ENCODE measurements around the gene PRR33.
"Not testable (repeated sequence)": the region's sequence is repeated elsewhere in the genome, so short reads cannot be mapped to it uniquely, and the experiment has no call there.

The PRR33 gene

GRCh38 chr11:1879941-1880720, 11.6 kb downstream of the PRR33 start:
- DNase-seq (ENCODE audit: low read depth): no peak
- no peak overlapping the region for H3K4me3 ChIP-seq (ENCODE audit: low read depth, low read length)

GRCh38 chr11:1879342-1879940, 12.3 kb downstream of the PRR33 start:
- DNase-seq (ENCODE audit: low read depth): no peak
- no peak overlapping the region for H3K4me3 ChIP-seq (ENCODE audit: low read depth, low read length)

GRCh38 chr11:1878137-1879031, 13.3 kb downstream of the PRR33 start:
- DNase-seq (ENCODE audit: low read depth): no peak
- H3K4me3 ChIP-seq (ENCODE audit: low read depth, low read length): no peak overlapping the region

- no peak overlapping the region for H3K4me3 ChIP-seq (ENCODE audit: low read depth, low read length)
- no peak for DNase-seq (ENCODE audit: low read depth)
These were observed 14.2 kb downstream of the PRR33 start for GRCh38 chr11:1877211-1878136.

- DNase-seq (ENCODE audit: low read depth): peak; percentile 92
- H3K4me3 ChIP-seq (ENCODE audit: low read depth, low read length): peak overlapping the region; percentile 37
These were observed 15.2 kb downstream of the PRR33 start for GRCh38 chr11:1876361-1877063.

GRCh38 chr11:1875851-1876301, 15.8 kb downstream of the PRR33 start:
- not testable (repeated sequence) for DNase-seq (ENCODE audit: low read depth)
- H3K4me3 ChIP-seq (ENCODE audit: low read depth, low read length): peak overlapping the region; percentile 37

- no peak for DNase-seq (ENCODE audit: low read depth)
- no peak overlapping the region for H3K4me3 ChIP-seq (ENCODE audit: low read depth, low read length)
These were observed 16.4 kb downstream of the PRR33 start for GRCh38 chr11:1875093-1875850.

- DNase-seq (ENCODE audit: low read depth); H3K4me3 ChIP-seq (ENCODE audit: low read depth, low read length): not testable (repeated sequence)
These were observed 17.1 kb downstream of the PRR33 start for GRCh38 chr11:1874441-1875092.

GRCh38 chr11:1873813-1874150, 17.9 kb downstream of the PRR33 start:
- not testable (repeated sequence) for DNase-seq (ENCODE audit: low read depth); H3K4me3 ChIP-seq (ENCODE audit: low read depth, low read length)

- no peak overlapping the region for H3K4me3 ChIP-seq (ENCODE audit: low read depth, low read length)
- no peak for DNase-seq (ENCODE audit: low read depth)
These were observed 18.5 kb downstream of the PRR33 start for GRCh38 chr11:1873048-1873812.

GRCh38 chr11:1872267-1872985, 19.3 kb downstream of the PRR33 start:
- DNase-seq (ENCODE audit: low read depth): no peak

GRCh38 chr11:1871531-1871930, 20.2 kb downstream of the PRR33 start:
- DNase-seq (ENCODE audit: low read depth): no peak

More at GRCh38 chr11:1872267-1872985, 19.3 kb downstream of the PRR33 start:
- no peak overlapping the region for H3K4me3 ChIP-seq (ENCODE audit: low read depth, low read length)

GRCh38 chr11:1870721-1871466, 20.8 kb downstream of the PRR33 start:
- no peak for DNase-seq (ENCODE audit: low read depth)
- H3K4me3 ChIP-seq (ENCODE audit: low read depth, low read length): no peak overlapping the region

More at GRCh38 chr11:1871531-1871930, 20.2 kb downstream of the PRR33 start:
- H3K4me3 ChIP-seq (ENCODE audit: low read depth, low read length): peak overlapping the region; percentile 13

GRCh38 chr11:1870326-1870696, 21.4 kb downstream of the PRR33 start:
- no peak for DNase-seq (ENCODE audit: low read depth)
- H3K4me3 ChIP-seq (ENCODE audit: low read depth, low read length): no peak overlapping the region
